Naive thymus-derived CD8-positive, alpha-beta T cell (primary cell): ENCODE results near the gene DIS3L2. TPM values are rescaled to one million over a fixed set of nuclear protein-coding genes. Genes with fewer than 3 reads are reported as not detected.

ENCODE experiments used
- ATAC-seq, 2 donors: fragments of 150-1000 bp; cut with Tn5 transposase in 1 of 2; sonication (Bioruptor Pico), chemical (Tn5 transposase) in 1 of 2; 1 replicate in 1 of 2; 2 replicates in 1 of 2; pipeline ENCODE4 v1.10.0; 2021; ENCODE audit warnings: mild to moderate bottlenecking in 2 of 2, moderate library complexity in 2 of 2
- POLR2A ChIA-PET: fragments of 350-600 bp; sonication (Branson Sonifier 250); formaldehyde crosslinking; loops from one replicate; lab custom pipeline; 2021; ENCODE audit warnings: antibody characterized with exemption; lab: Charles Lee
- DNase-seq, 10 donors: peaks; one replicate each; pipeline versions ENCODE4 v3.0.0 to v3.0.0-alpha.2; 2020 to 2022
- H3K27ac Mint-ChIP-seq, 10 donors: one replicate each; pipeline ENCODE4 v1.8.0; 2020 to 2022; ENCODE audit warnings: mild to moderate bottlenecking in 10 of 10, mixed read lengths in 10 of 10, moderate library complexity in 4 of 10, inconsistent platforms in 1 of 10
- H3K27me3 Mint-ChIP-seq, 5 donors: one replicate each; pipeline ENCODE4 v1.8.0; 2021 to 2022; ENCODE audit warnings: mixed read lengths in 5 of 5
- H3K36me3 Mint-ChIP-seq, 3 donors: one replicate each; pipeline ENCODE4 v1.8.0; 2020 to 2022; ENCODE audit warnings: mixed read lengths in 3 of 3, mild to moderate bottlenecking in 2 of 3, inconsistent platforms in 1 of 3
- H3K4me1 Mint-ChIP-seq, 4 donors: one replicate each; pipeline ENCODE4 v1.8.0; 2021 to 2022; ENCODE audit warnings: mixed read lengths in 4 of 4
- H3K4me3 Mint-ChIP-seq, 10 donors: one replicate each; pipeline ENCODE4 v1.8.0; 2020 to 2022; ENCODE audit warnings: mild to moderate bottlenecking in 10 of 10, mixed read lengths in 10 of 10, moderate library complexity in 6 of 10, inconsistent platforms in 1 of 10
- H3K9me3 Mint-ChIP-seq, 9 donors: one replicate each; pipeline ENCODE4 v1.8.0; 2020 to 2022; ENCODE audit warnings: mixed read lengths in 9 of 9, mild to moderate bottlenecking in 3 of 9, inconsistent platforms in 1 of 9, moderate library complexity in 1 of 9
- polyA plus RNA-seq, 3 donors: library from polyadenylated mRNA; unstranded; fragments of 300-500 nt; fragmentation: Illumina TruSeq; gene quantifications; one replicate each; pipeline ENCODE4 v1.2.3, GENCODE V29; 2021
- total RNA-seq, 8 experiments: library from RNA in 2 of 8; stranded (reverse) in 2 of 8; gene quantifications; one replicate each; pipeline ENCODE4 v1.2.3 and lab custom pipeline; 2021 to 2026

DIS3L2 gene, protein sequence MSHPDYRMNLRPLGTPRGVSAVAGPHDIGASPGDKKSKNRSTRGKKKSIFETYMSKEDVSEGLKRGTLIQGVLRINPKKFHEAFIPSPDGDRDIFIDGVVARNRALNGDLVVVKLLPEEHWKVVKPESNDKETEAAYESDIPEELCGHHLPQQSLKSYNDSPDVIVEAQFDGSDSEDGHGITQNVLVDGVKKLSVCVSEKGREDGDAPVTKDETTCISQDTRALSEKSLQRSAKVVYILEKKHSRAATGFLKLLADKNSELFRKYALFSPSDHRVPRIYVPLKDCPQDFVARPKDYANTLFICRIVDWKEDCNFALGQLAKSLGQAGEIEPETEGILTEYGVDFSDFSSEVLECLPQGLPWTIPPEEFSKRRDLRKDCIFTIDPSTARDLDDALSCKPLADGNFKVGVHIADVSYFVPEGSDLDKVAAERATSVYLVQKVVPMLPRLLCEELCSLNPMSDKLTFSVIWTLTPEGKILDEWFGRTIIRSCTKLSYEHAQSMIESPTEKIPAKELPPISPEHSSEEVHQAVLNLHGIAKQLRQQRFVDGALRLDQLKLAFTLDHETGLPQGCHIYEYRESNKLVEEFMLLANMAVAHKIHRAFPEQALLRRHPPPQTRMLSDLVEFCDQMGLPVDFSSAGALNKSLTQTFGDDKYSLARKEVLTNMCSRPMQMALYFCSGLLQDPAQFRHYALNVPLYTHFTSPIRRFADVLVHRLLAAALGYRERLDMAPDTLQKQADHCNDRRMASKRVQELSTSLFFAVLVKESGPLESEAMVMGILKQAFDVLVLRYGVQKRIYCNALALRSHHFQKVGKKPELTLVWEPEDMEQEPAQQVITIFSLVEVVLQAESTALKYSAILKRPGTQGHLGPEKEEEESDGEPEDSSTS
- total RNA-seq, result 10 to 100 TPM; 59.0 to 59.1 TPM
- polyA plus RNA-seq, result 10 to 100 TPM; 12.5 to 17.2 (median 16.4) TPM
- 53.9 to 115 (median 65.0) reads per million in 6 experiments for total RNA-seq (lab: John Stamatoyannopoulos, UW)

DNA sequence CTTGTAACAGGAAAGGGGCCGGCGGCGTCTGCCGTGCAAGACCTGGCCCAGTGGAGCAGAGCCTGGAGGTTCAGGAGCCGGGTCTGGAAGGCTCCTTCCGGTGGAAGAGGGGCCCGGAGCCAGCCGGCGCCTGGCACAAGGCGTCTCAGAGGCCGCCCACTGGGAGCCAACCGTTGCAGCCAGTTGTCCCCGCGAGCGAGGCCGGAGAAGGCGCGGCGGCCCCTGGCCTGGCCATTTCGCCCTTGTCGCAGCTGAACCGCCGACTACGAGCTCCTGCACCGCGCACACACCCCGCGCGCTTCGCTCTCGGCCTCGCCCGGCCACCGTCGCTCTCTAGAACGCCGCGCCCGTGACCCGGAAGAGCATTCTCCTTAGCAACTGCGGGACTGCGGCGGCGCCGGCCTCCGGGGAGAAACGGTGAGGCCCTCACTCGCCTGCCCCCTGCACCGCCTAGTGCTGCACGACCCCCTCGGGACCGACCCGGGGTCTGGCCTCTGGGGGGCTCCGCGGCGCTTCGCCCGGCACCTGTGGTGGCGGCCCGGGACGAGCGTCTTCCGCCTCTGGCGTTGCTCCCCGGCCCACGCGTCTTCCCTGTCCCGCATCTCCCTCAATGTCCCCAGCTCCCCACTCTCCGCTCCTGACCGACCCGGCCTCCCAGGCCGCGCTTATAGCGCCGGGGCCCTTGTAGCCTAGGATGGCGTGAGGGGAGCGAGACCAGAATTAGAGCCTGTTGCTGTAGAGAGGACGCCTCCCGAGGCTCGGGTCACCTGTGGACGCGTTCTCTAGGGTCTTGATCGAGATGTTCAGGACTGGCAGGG, at the start of gene DIS3L2:
Gene DIS3L2 (plus strand): TSS at position 365 of the 818 bp plus-strand sequence. CDS start 53,215 bp downstream, outside the sequence.
- ATAC-seq (peak; percentile 91 to 92), DNase-seq (peak; percentile 65 to 88 (median 76))
- POLR2A ChIA-PET, result interaction anchor here (0.5 to 1.9 kb wide), 9 partner anchors 12 to 662 kb away, joined by 3 to 6 read pairs (median 4); no protein-coding TSS in a partner anchor
- H3K27me3 Mint-ChIP-seq, result peaks cover 0 to under 1% (median 0%) of the 10 kb centered on the region in 5 donors
- H3K9me3 Mint-ChIP-seq, result no peaks in the 10 kb centered on the region
- no peaks in the 10 kb centered on the region for H3K36me3 Mint-ChIP-seq
- H3K4me1 Mint-ChIP-seq, result peaks cover 21 to 55% (median 52%) of the 10 kb centered on the region in 4 donors
- peak within 1 kb of the TSS; percentile 82 to 98 (median 94) for H3K27ac Mint-ChIP-seq
- peak within 1 kb of the TSS; percentile 83 to 97 (median 92) for H3K4me3 Mint-ChIP-seq

DNA sequence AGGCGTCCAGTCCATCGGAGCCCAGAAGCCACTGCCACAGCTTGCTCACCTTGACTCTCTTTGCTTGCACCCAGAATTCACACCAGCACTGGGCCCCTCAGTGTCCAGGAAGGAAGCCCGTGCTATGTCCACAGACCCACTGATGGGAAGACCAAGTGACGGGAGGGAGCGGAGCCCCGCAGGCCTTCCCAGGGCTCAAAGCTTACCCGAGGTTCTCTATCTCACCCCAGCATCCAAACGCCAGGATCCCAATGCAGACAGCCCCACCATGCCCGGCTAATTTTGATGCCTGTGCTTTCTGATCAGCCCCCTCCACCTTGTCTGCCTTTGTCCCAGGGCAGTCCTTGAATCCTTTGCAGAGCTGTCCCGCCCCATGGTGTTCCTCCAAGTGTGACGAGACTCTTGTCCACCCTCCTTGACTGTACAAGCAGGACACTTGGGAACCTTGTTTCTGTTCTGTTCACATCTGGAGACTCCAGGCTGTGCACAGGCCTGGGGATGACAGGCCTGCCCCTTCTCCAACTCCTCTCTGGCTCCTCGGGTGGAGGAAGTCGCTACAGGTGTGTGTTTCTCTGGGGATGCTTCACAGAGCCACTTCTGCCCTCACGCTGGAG, 47.3 kb upstream of the DIS3L2 start:
- no peaks in the 10 kb centered on the region for H3K36me3 Mint-ChIP-seq
- no peak overlapping the region for H3K4me3 Mint-ChIP-seq
- peaks cover 0 to 17% (median 15%) of the 10 kb centered on the region in 4 donors for H3K4me1 Mint-ChIP-seq
- no peaks in the 10 kb centered on the region for H3K9me3 Mint-ChIP-seq
- POLR2A ChIA-PET, result no interaction called here
- H3K27ac Mint-ChIP-seq, result peak overlapping the region in 1 of 10 donors; percentile 32
- DNase-seq (no peak), ATAC-seq (no peak)
- peaks cover 0 to 4% (median 0%) of the 10 kb centered on the region in 5 donors for H3K27me3 Mint-ChIP-seq

DNA sequence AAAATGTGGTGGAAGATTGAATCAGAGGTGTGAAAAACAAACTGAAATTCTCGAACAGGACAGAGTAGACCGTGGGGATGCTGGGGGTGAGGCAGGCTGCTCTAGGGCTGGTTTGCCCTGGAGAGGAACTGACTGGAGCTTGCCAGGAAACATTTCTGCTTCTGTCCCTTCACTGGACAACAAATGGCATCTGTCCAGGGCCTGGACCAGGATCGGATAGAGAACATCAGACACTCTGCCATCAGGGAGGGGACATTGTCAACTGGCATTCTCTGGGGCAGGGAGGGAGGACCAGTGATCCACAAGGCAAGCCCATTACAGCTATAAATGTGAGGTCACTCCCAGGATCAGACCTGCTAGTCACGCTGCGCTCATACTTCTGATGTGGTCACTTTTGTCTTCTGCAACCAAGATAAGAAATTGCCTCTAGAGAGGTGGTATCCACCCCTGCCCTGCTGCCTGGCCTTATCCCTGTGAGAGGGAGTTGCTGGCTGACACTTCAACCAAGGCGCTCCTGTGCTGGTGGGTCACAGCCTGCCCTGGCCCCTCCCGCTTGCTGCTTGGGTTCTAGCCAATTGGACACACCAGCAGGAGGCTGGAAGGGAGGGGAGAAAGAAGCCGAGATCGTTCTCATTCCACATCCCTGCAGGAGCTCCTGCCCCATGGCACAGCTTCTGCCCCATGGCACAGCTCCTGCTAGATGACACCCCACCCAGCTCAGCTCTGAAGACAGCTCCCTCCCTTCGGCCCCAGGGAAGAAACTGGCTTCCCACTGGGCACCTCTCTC, 44.0 kb upstream of the DIS3L2 start:
- no peaks in the 10 kb centered on the region for H3K9me3 Mint-ChIP-seq
- DNase-seq (no peak), ATAC-seq (no peak)
- no peak overlapping the region for H3K27ac Mint-ChIP-seq
- peaks cover 0 to 9% (median 4%) of the 10 kb centered on the region in 5 donors for H3K27me3 Mint-ChIP-seq
- POLR2A ChIA-PET, result no interaction called here
- H3K4me1 Mint-ChIP-seq, result no peaks in the 10 kb centered on the region
- H3K36me3 Mint-ChIP-seq, result no peaks in the 10 kb centered on the region
- no peak overlapping the region for H3K4me3 Mint-ChIP-seq

DNA sequence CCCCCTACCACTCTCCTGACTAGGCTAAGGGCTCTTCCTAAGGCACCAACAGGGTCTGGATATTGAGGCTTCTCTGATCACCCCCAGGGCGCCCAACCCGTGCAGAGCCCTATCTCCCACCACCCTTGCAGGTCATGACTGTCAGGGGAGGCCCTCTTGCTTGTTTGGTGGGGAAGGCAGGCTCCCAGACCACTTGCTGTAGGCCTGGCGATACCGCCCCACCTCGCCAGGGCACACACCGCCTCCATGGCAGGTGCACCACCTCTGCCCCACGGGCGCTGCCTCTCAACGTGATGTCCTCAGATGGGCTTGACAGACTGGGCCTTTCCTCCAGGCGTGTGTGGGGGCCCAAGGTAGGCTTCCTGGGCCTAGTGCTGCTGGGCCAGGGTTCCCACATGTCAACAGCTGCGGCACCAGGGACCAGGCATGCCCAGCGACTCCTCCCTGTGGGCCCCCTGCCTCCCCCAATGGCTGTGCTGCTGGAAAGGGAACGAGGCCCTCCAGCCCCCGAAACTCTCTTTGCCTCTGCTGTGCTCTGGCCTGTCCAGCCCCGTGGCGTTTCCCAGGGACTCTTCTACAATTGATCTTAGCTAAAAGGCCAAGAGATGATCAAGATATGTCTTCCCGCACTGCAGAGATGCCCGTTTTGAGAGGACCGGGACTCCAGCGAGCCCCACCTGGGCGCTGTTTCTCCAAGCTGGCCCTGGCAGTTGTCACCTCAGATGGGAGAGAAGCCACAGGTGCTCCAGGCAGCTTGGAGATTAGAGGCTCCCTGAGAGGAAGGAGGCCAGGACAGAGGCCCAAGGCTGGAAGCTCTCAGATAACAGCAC, 42.8 kb upstream of the DIS3L2 start:
- POLR2A ChIA-PET, result no interaction called here
- DNase-seq (no peak), ATAC-seq (no peak)
- Mint-ChIP-seq H3K27ac (peak overlapping the region in 1 of 10 donors; percentile 4), H3K36me3 (no peaks in the 10 kb centered on the region), H3K27me3 (peaks cover 2 to 17% (median 6%) of the 10 kb centered on the region in 5 donors), H3K4me1 (no peaks in the 10 kb centered on the region), H3K4me3 (no peak overlapping the region), H3K9me3 (no peaks in the 10 kb centered on the region)

DNA sequence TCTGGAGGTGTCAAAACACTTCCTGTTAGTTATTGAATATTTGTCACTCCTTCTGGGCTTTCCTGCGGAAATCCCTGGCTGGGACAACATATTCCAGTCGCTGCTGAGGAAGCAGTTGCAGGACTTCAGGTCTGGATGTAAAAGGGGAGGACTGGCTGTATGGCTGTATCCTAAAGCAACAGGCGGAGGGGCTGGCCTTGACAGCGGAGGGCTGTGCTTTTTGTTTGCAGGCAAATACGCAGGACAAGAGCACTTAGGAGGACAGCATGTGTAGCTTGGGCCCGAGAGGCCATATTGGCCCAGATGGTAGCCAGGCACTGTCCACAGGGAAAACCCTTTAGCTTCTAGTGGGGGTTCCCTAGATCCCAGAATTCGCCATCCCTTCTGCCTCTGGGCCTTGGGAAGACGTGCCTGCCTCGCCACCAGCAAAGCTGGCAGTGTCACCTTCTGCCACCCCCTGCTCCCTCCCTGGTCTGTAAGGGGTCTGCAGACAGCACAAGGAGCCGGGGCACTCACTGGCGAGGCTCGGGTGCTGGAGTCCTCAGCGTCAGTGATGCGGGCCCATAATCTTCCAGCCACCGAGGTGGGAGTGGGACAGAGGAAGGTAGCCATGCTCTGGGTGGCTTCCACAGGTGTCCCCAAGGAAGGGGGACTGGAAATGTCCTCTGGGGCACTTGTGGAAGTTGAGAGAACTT, 42.0 kb upstream of the DIS3L2 start:
- H3K36me3 Mint-ChIP-seq, result no peaks in the 10 kb centered on the region
- ATAC-seq (no peak), DNase-seq (no peak)
- no peak overlapping the region for H3K4me3 Mint-ChIP-seq
- H3K27me3 Mint-ChIP-seq, result peaks cover 9 to 25% (median 13%) of the 10 kb centered on the region in 5 donors
- H3K4me1 Mint-ChIP-seq, result peaks cover 0 to 3% (median under 1%) of the 10 kb centered on the region in 4 donors
- no peaks in the 10 kb centered on the region for H3K9me3 Mint-ChIP-seq
- no peak overlapping the region for H3K27ac Mint-ChIP-seq
- POLR2A ChIA-PET, result no interaction called here

DNA sequence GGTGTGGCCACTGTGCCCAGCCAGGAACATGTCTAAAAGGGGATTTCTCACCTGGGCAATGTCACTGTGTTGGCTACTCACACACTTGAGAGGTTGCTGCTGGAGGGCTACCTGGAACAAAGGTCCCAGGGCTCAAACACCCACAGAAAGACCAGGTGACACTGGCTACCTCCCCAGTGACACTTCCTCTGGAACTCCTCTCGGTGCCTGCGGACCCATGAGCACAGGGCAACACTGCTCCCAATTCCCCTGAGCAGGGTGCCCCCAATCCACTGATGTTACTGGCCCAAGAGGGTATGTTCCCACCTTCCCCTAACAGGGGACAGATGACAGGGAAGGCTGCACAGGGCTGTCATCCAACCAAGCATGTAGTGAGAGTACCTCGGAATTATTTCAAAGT, 41.1 kb upstream of the DIS3L2 start:
- no peak overlapping the region for H3K27ac Mint-ChIP-seq
- peaks cover 0 to 6% (median 4%) of the 10 kb centered on the region in 4 donors for H3K4me1 Mint-ChIP-seq
- no peak overlapping the region for H3K4me3 Mint-ChIP-seq
- H3K27me3 Mint-ChIP-seq, result peaks cover 10 to 30% (median 17%) of the 10 kb centered on the region in 5 donors
- POLR2A ChIA-PET, result no interaction called here
- no peak for DNase-seq
- H3K9me3 Mint-ChIP-seq, result no peaks in the 10 kb centered on the region
- no peaks in the 10 kb centered on the region for H3K36me3 Mint-ChIP-seq
- ATAC-seq, result no peak

DNA sequence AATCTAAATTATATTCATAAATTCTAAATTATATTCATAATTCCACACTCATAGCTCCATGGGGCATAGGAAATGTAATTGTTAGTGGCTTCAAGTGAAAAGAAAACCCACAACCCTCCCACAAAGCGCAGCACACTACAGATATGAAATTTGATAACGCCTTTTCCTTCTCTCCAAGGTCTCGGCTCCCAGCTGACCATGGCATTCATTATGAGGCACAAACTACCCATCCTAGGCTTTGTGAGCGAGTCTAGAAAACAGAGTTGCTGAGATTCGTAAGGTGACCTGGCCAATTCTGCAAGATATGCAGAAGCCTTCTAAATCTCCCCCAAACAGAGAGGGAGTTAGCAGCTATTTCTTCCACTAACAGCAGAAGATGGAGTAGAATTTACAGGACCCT, 40.7 kb upstream of the DIS3L2 start:
- peaks cover 10 to 30% (median 17%) of the 10 kb centered on the region in 5 donors for H3K27me3 Mint-ChIP-seq
- POLR2A ChIA-PET, result no interaction called here

DNA sequence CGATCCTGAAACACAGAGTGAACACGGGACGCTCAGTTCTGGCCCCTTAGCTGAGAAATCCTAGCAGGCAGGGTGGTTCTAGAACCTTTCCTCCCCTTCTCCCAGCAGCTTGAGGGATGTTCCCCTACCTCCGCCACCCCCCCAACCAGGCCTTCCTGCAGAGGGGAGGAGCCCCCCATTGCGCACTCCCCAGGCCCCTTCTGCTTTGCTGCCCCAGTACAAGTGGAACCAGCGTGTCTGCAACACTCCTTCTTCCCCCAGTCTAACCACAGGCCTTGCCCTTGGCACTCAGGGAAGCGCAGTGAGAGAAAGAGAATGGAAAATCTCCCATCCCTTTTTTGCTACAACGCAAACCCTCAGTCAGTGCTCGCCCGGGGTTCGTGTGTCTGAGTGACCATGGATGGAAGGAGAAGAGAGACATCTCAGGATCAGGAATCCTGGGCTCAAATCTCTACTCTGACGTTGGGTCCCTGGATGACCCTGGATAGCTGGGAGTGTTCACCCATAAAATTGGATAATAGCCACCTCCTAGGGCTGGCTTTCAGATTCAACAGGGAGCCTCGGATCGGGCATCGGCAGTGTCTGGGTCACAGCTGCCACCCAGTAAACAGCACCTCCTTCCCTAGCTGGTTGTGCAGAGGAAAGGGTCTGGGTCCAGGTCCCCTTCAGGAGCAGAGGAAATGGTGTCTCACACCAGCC, 39.1 kb upstream of the DIS3L2 start:
- no peak for DNase-seq
- POLR2A ChIA-PET, result no interaction called here
- Mint-ChIP-seq H3K4me3 (no peak overlapping the region), H3K27me3 (peaks cover 10 to 40% (median 23%) of the 10 kb centered on the region in 5 donors), H3K27ac (no peak overlapping the region), H3K36me3 (no peaks in the 10 kb centered on the region), H3K9me3 (no peaks in the 10 kb centered on the region), H3K4me1 (peaks cover 10 to 17% (median 12%) of the 10 kb centered on the region in 4 donors)
- ATAC-seq, result no peak

More for the DNA sequence above, 40.7 kb upstream of the DIS3L2 start:
- H3K4me1 Mint-ChIP-seq, result peaks cover 0 to 6% (median 4%) of the 10 kb centered on the region in 4 donors
- ATAC-seq (no peak), DNase-seq (no peak)
- no peaks in the 10 kb centered on the region for H3K9me3 Mint-ChIP-seq
- no peak overlapping the region for H3K27ac Mint-ChIP-seq
- no peak overlapping the region for H3K4me3 Mint-ChIP-seq
- no peaks in the 10 kb centered on the region for H3K36me3 Mint-ChIP-seq

DNA sequence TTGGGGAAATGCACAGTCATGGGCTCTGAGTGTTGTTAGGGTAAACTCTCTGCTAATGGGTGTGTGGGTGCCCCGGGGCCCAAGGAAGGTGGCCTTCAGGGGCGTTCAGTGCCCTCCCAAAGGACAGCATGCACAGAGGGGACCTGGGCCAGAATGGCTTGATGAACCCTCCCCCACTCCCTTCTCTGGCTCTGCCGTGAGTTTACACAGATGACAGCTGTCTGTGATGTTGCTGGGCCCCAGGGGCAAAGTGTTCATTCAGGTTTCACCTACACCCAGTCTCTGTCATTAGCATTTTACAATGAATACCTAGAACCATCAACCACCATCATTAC, 38.5 kb upstream of the DIS3L2 start:
- Mint-ChIP-seq H3K4me3 (no peak overlapping the region), H3K4me1 (peaks cover 10 to 17% (median 13%) of the 10 kb centered on the region in 4 donors), H3K9me3 (no peaks in the 10 kb centered on the region), H3K36me3 (no peaks in the 10 kb centered on the region), H3K27me3 (peaks cover 10 to 38% (median 23%) of the 10 kb centered on the region in 5 donors), H3K27ac (no peak overlapping the region)
- POLR2A ChIA-PET, result no interaction called here
- no peak for DNase-seq
- no peak for ATAC-seq
